ENCODE data around the gene CXXC4.

Gene CXXC4

GRCh38 chr4:104494822-104495559 lies at the start of gene CXXC4:
TSS of gene CXXC4 (minus strand) at chr4:104494894. CDS start at chr4:104491802, 3,092 bp downstream.
- TF ChIP-seq, protein P1, sequence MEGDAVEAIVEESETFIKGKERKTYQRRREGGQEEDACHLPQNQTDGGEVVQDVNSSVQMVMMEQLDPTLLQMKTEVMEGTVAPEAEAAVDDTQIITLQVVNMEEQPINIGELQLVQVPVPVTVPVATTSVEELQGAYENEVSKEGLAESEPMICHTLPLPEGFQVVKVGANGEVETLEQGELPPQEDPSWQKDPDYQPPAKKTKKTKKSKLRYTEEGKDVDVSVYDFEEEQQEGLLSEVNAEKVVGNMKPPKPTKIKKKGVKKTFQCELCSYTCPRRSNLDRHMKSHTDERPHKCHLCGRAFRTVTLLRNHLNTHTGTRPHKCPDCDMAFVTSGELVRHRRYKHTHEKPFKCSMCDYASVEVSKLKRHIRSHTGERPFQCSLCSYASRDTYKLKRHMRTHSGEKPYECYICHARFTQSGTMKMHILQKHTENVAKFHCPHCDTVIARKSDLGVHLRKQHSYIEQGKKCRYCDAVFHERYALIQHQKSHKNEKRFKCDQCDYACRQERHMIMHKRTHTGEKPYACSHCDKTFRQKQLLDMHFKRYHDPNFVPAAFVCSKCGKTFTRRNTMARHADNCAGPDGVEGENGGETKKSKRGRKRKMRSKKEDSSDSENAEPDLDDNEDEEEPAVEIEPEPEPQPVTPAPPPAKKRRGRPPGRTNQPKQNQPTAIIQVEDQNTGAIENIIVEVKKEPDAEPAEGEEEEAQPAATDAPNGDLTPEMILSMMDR (IDR thresholded peaks at IDR 0.05; ENCODE audit: borderline replicate concordance, insufficient read depth, low read depth, low read length): no peak
- peak within 1 kb of the TSS; percentile 86 for H3K4me3 ChIP-seq (ENCODE audit: low read depth, low read length)

- TF ChIP-seq, protein P1 (IDR thresholded peaks at IDR 0.05; ENCODE audit: borderline replicate concordance, insufficient read depth, low read depth, low read length): no peak
- no peak overlapping the region for H3K4me3 ChIP-seq (ENCODE audit: low read depth, low read length)
Observed at GRCh38 chr4:104533156-104533555, 38.5 kb upstream of the CXXC4 start.

- H3K4me3 ChIP-seq (ENCODE audit: low read depth, low read length): no peak overlapping the region
- TF ChIP-seq, protein P1 (IDR thresholded peaks at IDR 0.05; ENCODE audit: borderline replicate concordance, insufficient read depth, low read depth, low read length): no peak
Observed at GRCh38 chr4:104532677-104533076, 38.0 kb upstream of the CXXC4 start.

GRCh38 chr4:104531390-104531789 lies 36.7 kb upstream of the CXXC4 start:
- H3K4me3 ChIP-seq (ENCODE audit: low read depth, low read length): no peak overlapping the region
- TF ChIP-seq, protein P1 (IDR thresholded peaks at IDR 0.05; ENCODE audit: borderline replicate concordance, insufficient read depth, low read depth, low read length): no peak

DNA sequence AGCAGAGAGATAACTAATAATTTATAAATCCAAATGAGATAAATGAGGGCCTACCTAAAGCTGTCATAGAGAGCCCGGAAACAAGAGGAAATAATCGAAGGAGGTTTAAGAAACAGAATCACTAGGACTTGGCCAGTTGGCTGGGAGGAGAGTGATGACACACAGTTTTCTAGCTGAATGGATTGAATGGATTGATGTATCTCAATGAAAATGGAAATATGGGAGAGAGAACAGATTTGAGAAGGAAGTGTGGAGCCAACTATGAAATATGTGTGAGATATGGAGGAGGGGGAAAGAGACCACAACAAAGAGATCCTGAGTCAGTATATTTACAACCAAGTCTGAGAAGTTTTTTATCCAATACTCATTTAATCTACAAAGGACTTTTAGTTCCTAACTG lies 35.7 kb upstream of the CXXC4 start:
- no peak overlapping the region for H3K4me3 ChIP-seq (ENCODE audit: low read depth, low read length)
- TF ChIP-seq, protein P1 (IDR thresholded peaks at IDR 0.05; ENCODE audit: borderline replicate concordance, insufficient read depth, low read depth, low read length): no peak

GRCh38 chr4:104524591-104524990 lies 29.9 kb upstream of the CXXC4 start:
- TF ChIP-seq, protein P1 (IDR thresholded peaks at IDR 0.05; ENCODE audit: borderline replicate concordance, insufficient read depth, low read depth, low read length): no peak
- H3K4me3 ChIP-seq (ENCODE audit: low read depth, low read length): no peak overlapping the region

- no peak overlapping the region for H3K4me3 ChIP-seq (ENCODE audit: low read depth, low read length)
- TF ChIP-seq, protein P1 (IDR thresholded peaks at IDR 0.05; ENCODE audit: borderline replicate concordance, insufficient read depth, low read depth, low read length): no peak
Observed at GRCh38 chr4:104524026-104524425, 29.3 kb upstream of the CXXC4 start.
